Smooth muscle cell (in vitro differentiated cells): ENCODE data around the gene CHN2. TPM values are rescaled to one million over a fixed set of nuclear protein-coding genes. Genes with fewer than 3 reads are reported as not detected.

Experiments
- DNase-seq: peaks from one replicate; lab custom pipeline; 2025; ENCODE audit not compliant: unreplicated experiment; lab: John Stamatoyannopoulos, UW
- H2AFZ ChIP-seq: fragments of 200-600 bp; sonication (generic); 2 replicates; pipeline ENCODE4 v1.6.0; 2016; ENCODE audit warnings: antibody characterized with exemption, low read depth, mild to moderate bottlenecking
- H3F3A ChIP-seq: fragments of 200-600 bp; sonication (generic); 2 replicates; pipeline ENCODE4 v1.6.0; 2017; ENCODE audit warnings: antibody characterized with exemption, low read depth
- H3K27ac ChIP-seq: fragments of 200-600 bp; sonication (generic); 2 replicates; pipeline ENCODE4 v1.5.1; 2016; ENCODE audit warnings: low read depth, mild to moderate bottlenecking
- H3K27me3 ChIP-seq: fragments of 200-600 bp; sonication (generic); 2 replicates; pipeline ENCODE4 v1.6.1; 2016; ENCODE audit warnings: low read depth, mild to moderate bottlenecking
- H3K36me3 ChIP-seq: fragments of 200-600 bp; sonication (generic); 2 replicates; pipeline ENCODE4 v1.5.1; 2016; ENCODE audit warnings: low read depth
- H3K4me1 ChIP-seq: fragments of 200-600 bp; sonication (generic); 2 replicates; pipeline ENCODE4 v1.5.1; 2016; ENCODE audit warnings: low read depth
- H3K4me2 ChIP-seq: fragments of 200-600 bp; sonication (generic); 2 replicates; pipeline ENCODE4 v1.6.0; 2016; ENCODE audit warnings: mild to moderate bottlenecking
- H3K4me3 ChIP-seq: fragments of 200-600 bp; sonication (generic); 2 replicates; pipeline ENCODE4 v1.5.1; 2016; ENCODE audit warnings: mild to moderate bottlenecking
- H3K79me2 ChIP-seq: fragments of 200-600 bp; sonication (generic); 2 replicates; pipeline ENCODE4 v1.6.0; 2016; ENCODE audit warnings: low read depth, mild to moderate bottlenecking
- H3K9ac ChIP-seq: fragments of 200-600 bp; sonication (generic); 2 replicates; pipeline ENCODE4 v1.6.0; 2016; ENCODE audit warnings: low read depth
- H3K9me3 ChIP-seq: fragments of 200-600 bp; sonication (generic); replicated peaks from 2 replicates; pipeline ENCODE4 v1.5.1; 2016; ENCODE audit warnings: low read depth
- H4K20me1 ChIP-seq: fragments of 200-600 bp; sonication (generic); 2 replicates; pipeline ENCODE4 v1.6.0; 2016; ENCODE audit warnings: low read depth
- CTCF ChIP-seq: fragments of 200-600 bp; sonication (generic); IDR thresholded peaks from 2 replicates; pipeline ENCODE4 v1.5.1; 2017; ENCODE audit warnings: borderline replicate concordance, mild to moderate bottlenecking, antibody characterized with exemption; ENCODE audit not compliant: insufficient read depth, poor library complexity, severe bottlenecking
- WGBS: methylation state at CpG from one replicate; pipeline ENCODE4 v1.1.7; 2016; ENCODE audit warnings: low lambda C conversion rate; 5-methylcytosine and 5-hydroxymethylcytosine counted together
- polyA plus RNA-seq: library from polyadenylated mRNA; unstranded; fragments of >200 nt; fragmentation: Nextera tagmentation; extraction: Ambion mirVana; gene quantifications from 2 replicates; pipeline ENCODE4 v1.2.1, GENCODE V29; 2016
- total RNA-seq: library from RNA; depleted of rRNA; stranded (reverse); fragments of >200 nt; gene quantifications from 2 replicates; pipeline ENCODE4 v1.2.3, GENCODE V29; 2014

CHN2 gene
- total and polyA plus RNA-seq, 2 experiments from 2014 or later: 7.4 to 20.7 TPM

- 91% methylated on average over 12 of the region's 12 CpGs for WGBS
- H3K9me3 ChIP-seq: no peaks in the 10 kb centered on the region
- no peak overlapping the region for H3K4me3 ChIP-seq
- H3K4me2 ChIP-seq: no peak overlapping the region
- H3K9ac ChIP-seq: no peak overlapping the region
- TF ChIP-seq CTCF: no peak
- no peak overlapping the region for H3K27ac ChIP-seq
- no peaks in the 10 kb centered on the region for H3K27me3 ChIP-seq
- H3K4me1 ChIP-seq: no peaks in the 10 kb centered on the region
- no peak overlapping the region for H2AFZ ChIP-seq
- H4K20me1 ChIP-seq: no peaks in the 10 kb centered on the region
- H3F3A ChIP-seq: no peaks in the 10 kb centered on the region
- DNase-seq: no peak
- no peaks in the 10 kb centered on the region for H3K36me3 ChIP-seq
- H3K79me2 ChIP-seq: no peaks in the 10 kb centered on the region
Measured at GRCh38 chr7:29421010-29421956, 226.7 kb downstream of the CHN2 start.

- no peaks in the 10 kb centered on the region for H4K20me1 ChIP-seq
- no peaks in the 10 kb centered on the region for H3K36me3 ChIP-seq
- no peaks in the 10 kb centered on the region for H3K4me1 ChIP-seq
- no peaks in the 10 kb centered on the region for H3K9me3 ChIP-seq
- H2AFZ ChIP-seq: no peak overlapping the region
- H3K4me2 ChIP-seq: no peak overlapping the region
- 78% methylated on average over 5 of the region's 5 CpGs for WGBS
- H3K27me3 ChIP-seq: no peaks in the 10 kb centered on the region
- H3K4me3 ChIP-seq: no peak overlapping the region
- DNase-seq: no peak
- H3K9ac ChIP-seq: no peak overlapping the region
- no peaks in the 10 kb centered on the region for H3K79me2 ChIP-seq
- H3K27ac ChIP-seq: no peak overlapping the region
- H3F3A ChIP-seq: no peaks in the 10 kb centered on the region
- no peak for TF ChIP-seq CTCF
Measured at GRCh38 chr7:29422829-29423228, 228.3 kb downstream of the CHN2 start.

- no peaks in the 10 kb centered on the region for H3K36me3 ChIP-seq
- no peak overlapping the region for H3K4me2 ChIP-seq
- H3K79me2 ChIP-seq: no peaks in the 10 kb centered on the region
- H3K4me3 ChIP-seq: no peak overlapping the region
- no peaks in the 10 kb centered on the region for H4K20me1 ChIP-seq
- H2AFZ ChIP-seq: no peak overlapping the region
- DNase-seq: no peak
- H3F3A ChIP-seq: no peaks in the 10 kb centered on the region
- WGBS: 95% methylated on average over 7 of the region's 7 CpGs
- H3K9me3 ChIP-seq: no peaks in the 10 kb centered on the region
- TF ChIP-seq CTCF: no peak
- no peak overlapping the region for H3K27ac ChIP-seq
- no peaks in the 10 kb centered on the region for H3K4me1 ChIP-seq
- no peaks in the 10 kb centered on the region for H3K27me3 ChIP-seq
- no peak overlapping the region for H3K9ac ChIP-seq
Measured at GRCh38 chr7:29424295-29424983, 229.9 kb downstream of the CHN2 start.
